Activated CD4-positive, alpha-beta T cell treated with anti-CD3 and anti-CD28 coated beads for 48 hours (primary cell): ENCODE measurements around the gene SNRNP27.
"Not testable (repeated sequence)": the region's sequence is repeated elsewhere in the genome, so short reads cannot be mapped to it uniquely, and the experiment has no call there.

Experiments
- DNase-seq: peaks from one replicate; pipeline ENCODE4 v3.0.0-alpha.2; 2020

The SNRNP27 gene

GRCh38 chr2:69893684-69894551, at the start of gene SNRNP27:
SNRNP27 (plus strand) TSS chr2:69893956; CDS start chr2:69893985, 29 bp downstream.
- DNase-seq = peak; percentile 88

GRCh38 chr2:69843993-69844392, 49.8 kb upstream of the SNRNP27 start:
- no peak for DNase-seq

DNA sequence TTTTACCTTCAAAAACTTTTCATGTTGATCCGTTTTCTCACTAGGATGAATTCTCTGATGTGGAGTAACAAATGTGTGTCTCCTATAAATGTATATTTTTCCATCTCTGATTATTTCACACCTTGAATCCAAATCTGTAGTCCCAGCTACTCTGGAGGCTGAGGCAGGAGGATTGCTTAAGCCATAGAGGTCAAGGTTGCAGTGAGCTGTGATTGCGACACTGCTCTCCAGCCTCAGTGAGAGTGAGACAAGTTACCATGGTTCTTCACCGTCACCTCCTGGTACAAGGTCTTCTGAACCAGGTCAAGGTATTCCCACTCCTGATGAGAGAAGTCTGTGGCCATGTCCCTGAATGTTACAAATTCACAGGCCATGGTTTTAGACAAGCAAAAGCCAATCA, 49.2 kb upstream of the SNRNP27 start:
- DNase-seq = no peak

DNA sequence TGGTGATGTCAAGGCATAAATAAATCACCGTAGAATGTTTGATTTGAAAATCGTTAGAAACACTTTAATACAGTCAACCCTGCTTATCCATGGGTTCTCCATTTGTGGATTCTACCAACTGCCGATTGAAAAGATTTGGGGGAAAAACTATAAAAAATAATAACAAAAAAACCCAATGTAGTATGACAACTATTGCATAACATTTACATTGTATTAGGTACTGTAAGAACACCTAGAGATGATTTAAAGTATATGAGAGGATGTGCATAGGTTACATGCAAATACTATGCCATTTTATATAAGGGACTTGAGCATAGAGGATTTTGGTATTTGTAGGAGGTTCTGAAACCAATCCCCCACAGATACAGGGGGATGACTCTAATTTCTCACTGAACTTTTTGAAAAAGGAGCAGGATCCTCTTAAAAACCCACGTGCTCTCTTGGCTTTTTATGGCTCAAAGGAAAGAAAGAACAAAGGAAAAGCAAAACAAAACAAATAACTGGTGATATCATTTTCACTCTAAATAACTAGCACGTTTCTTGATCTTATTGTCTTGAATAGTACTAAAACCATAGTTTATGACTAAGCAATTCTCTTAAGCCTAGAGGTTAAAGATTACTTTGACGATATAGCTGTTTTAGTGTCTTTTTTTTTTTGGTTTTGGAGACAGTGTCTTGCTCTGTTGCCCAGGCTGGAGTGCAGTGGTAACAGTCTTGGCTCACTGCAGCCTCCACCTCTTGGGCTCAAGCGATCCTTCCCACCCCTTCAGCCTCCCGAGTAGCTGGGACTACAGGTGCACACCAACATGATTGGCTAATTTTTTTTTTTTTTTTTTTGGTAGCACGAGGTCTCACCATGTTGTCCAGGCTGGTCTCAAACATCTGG, 47.3 kb upstream of the SNRNP27 start:
- DNase-seq = no peak

DNA sequence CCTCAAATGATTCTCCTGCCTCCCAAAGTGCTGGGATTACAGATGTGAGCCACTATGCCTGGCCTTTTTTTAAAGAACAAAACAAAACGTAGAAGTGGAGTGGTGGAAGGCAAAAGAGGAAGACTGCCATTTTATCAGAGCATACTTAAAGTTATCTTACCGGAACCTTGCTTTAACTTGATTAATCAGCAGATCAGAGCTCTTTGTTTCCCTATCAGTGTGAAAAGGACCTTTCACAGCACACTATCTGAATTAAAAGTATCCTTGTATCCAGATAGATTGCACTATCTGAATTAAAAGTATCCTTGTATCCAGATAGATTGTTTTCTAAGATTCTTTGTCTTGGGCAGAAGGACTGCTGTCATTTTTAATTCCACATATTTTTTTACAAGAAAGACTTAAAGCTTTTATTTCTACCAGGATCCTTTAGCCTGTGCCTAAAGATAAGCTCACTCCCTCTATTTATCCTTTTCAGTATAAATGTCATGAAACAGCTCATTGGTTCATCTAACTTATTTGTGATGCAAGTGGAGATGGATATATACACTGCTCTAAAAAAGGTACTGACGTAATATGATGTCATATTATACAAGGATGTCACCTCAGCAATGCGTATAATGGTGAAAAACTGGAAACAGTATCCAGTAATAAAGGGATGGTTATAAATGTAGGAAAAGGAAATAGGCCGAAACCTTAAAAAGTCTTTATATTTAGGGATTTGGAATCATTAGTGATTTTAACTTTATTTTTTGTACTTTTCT, 46.5 kb upstream of the SNRNP27 start:
- no peak for DNase-seq

- DNase-seq = no peak
Observed at GRCh38 chr2:69848186-69848790, 45.5 kb upstream of the SNRNP27 start.

GRCh38 chr2:69858261-69858660, 35.5 kb upstream of the SNRNP27 start:
- no peak for DNase-seq

GRCh38 chr2:69863298-69863697, 30.5 kb upstream of the SNRNP27 start:
- DNase-seq = no peak

GRCh38 chr2:69888451-69888850, 5.3 kb upstream of the SNRNP27 start:
- no peak for DNase-seq

GRCh38 chr2:69889302-69889701, 4.5 kb upstream of the SNRNP27 start:
- no peak for DNase-seq

- no peak for DNase-seq
Observed at GRCh38 chr2:69890881-69891280, 2.9 kb upstream of the SNRNP27 start.

- not testable (repeated sequence) for DNase-seq
Observed at GRCh38 chr2:69892838-69893424, 825 bp upstream of the SNRNP27 start.

DNA sequence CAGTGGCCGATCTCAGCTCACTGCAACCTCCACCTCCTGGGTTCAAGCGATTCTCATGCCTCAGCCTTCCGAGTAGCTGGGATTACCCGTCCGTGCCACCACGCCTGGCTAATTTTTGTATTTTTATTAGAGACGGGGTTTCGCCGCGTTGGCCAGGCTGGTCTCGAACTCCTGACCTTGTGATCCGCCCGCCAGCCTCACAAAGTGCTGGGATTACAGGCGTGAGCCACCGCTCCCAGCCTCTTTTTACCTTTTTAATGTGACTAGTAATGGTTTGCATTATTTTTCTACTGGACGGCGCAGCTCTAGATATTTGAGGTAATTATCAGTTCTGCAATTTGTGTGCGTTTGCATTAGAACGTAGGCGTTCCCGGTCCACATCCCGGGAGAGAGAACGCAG, 981 bp downstream of the SNRNP27 start:
- not testable (repeated sequence) for DNase-seq

- no peak for DNase-seq
Observed at GRCh38 chr2:69902213-69902922, 8.6 kb downstream of the SNRNP27 start.

GRCh38 chr2:69907216-69907615, 13.5 kb downstream of the SNRNP27 start:
- no peak for DNase-seq

DNA sequence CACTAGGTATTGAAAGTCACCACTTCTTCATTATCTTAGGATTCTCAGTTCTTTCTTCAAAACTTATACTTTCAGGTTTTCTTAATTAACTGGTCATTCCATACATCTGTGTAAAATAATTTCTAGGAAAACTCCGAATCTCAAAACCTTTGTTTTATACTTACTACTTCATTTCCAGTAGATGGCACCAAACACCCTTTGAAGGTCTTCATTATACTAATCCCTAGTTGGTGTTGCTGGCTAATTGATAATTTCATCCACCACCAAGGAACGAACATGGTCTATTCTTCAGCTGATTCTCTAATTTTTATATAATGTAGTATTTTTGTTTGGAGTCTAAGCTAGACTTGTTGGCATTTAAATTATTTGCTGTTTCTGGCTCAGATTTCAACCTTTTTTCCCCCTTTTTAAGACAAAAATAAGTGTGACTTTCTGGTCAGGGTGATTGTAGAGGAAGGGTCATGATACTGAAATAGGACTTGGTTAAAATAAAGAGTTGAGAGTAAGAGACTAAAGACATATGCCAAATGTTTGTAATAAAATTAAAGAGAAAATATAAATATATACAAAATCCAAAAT, 18.3 kb downstream of the SNRNP27 start:
- no peak for DNase-seq

- DNase-seq = peak; percentile 45
Observed at GRCh38 chr2:69914164-69914949, 20.6 kb downstream of the SNRNP27 start.

- peak; percentile 100 for DNase-seq
Observed at GRCh38 chr2:69914950-69915945, 21.5 kb downstream of the SNRNP27 start, which contains the start of gene MXD1. MXD1 (plus strand) TSS chr2:69915109; CDS start chr2:69915331, 222 bp downstream.

- DNase-seq = no peak
Observed at GRCh38 chr2:69916106-69916505, 22.4 kb downstream of the SNRNP27 start.
